Measurements from ENCODE around the gene OR1I1. TPM values are rescaled to one million over a fixed set of nuclear protein-coding genes. Genes with fewer than 3 reads are reported as not detected.

Gene OR1I1
- total RNA-seq, 1 experiment from 2014 or later = not detected

DNA sequence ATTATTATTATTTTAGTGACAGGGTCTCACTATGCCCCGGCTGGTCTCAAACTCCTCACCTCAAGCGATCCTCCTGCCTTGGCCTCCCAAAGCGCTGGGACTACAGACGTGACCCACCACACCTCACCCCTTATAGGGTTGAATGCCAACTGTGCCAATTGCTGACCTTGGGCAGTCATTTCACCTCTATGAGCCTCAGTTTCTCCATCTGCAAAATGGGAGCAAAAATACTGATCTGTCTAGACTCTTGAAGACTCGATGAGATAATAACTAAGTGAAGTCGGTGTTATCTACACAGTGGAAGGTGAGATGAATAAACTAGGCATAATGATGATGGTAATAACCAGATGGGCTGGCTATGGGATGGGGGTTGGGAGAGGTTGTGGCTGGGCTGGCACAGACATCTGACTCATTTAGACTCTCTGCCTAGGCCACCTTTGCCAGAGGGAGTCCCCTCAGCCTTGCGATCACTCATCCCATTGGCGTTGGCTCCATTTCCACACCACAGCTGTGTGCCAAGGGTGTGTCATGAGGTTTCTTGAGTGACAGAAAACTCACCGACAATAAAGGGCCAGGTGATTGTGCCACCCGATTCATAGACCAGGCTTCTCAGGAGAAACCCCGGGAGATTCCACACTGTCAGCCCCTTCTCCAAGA is 33.0 kb upstream of the OR1I1 start, which contains the start of gene CASP14:
CASP14 (plus strand) TSS at position 596 of the 657 bp plus-strand sequence. CDS start 2,772 bp downstream, outside the sequence.
- H3K27me3 ChIP-seq (ENCODE audit: insufficient read depth, low read length) = no peaks in the 10 kb centered on the region
- H3K9ac ChIP-seq (ENCODE audit: extremely low read depth, insufficient read length, low read length) = no peak within 1 kb of the TSS
- no peak within 1 kb of the TSS for H3K4me2 ChIP-seq (ENCODE audit: insufficient read depth, insufficient read length, low read length)
- H4K5ac ChIP-seq (ENCODE audit: insufficient read length, low read depth, low read length) = no peak within 1 kb of the TSS
- Mint-ChIP-seq H3K9me3 (peaks cover 18 to 97% of the 10 kb centered on the region in 2 experiments), H3K4me1 (no peaks in the 10 kb centered on the region), H3K36me3 (ENCODE audit: insufficient read depth in 1 of 3, low read depth in 3 of 3) (peaks cover 0 to 39% (median 8%) of the 10 kb centered on the region in 3 experiments; a peak in 4 of 7 replicates), H3K27ac (no peak within 1 kb of the TSS), H3K4me3 (no peak within 1 kb of the TSS), H3K27me3 (ENCODE audit: low read depth) (peaks cover 3% of the 10 kb centered on the region)
- H2AFZ ChIP-seq (ENCODE audit: low read length) = no peak within 1 kb of the TSS
- no peak within 1 kb of the TSS for H2BK12ac ChIP-seq (ENCODE audit: insufficient read length, low read depth, low read length)
- H3K4ac ChIP-seq (ENCODE audit: low read depth, low read length) = no peak within 1 kb of the TSS
- no peak within 1 kb of the TSS for H4K8ac ChIP-seq (replicated peaks; ENCODE audit: insufficient read length, low read depth, low read length)
- no peak for TF ChIP-seq CTCF (conservative IDR thresholded peaks at IDR 0.05)
- no peak within 1 kb of the TSS for H3K14ac ChIP-seq (ENCODE audit: insufficient read depth, low read length)
- no peak within 1 kb of the TSS for H2BK5ac ChIP-seq (ENCODE audit: insufficient read length, low read length)
- H3K79me1 ChIP-seq (ENCODE audit: insufficient read depth, low read depth, low read length, poor library complexity, severe bottlenecking) = no peaks in the 10 kb centered on the region
- no peak within 1 kb of the TSS for H2BK15ac ChIP-seq (ENCODE audit: low read depth, low read length)
- no peaks in the 10 kb centered on the region for H4K20me1 ChIP-seq (ENCODE audit: control insufficient read depth, insufficient read depth, insufficient read length)
- H3K23me2 ChIP-seq (ENCODE audit: insufficient read length, low read depth, low read length, poor library complexity, severe bottlenecking) = no peaks in the 10 kb centered on the region
- no peaks in the 10 kb centered on the region for H3K79me2 ChIP-seq (ENCODE audit: insufficient read depth, low read length)
- H3K9me3 ChIP-seq (ENCODE audit: control insufficient read depth, low read depth, low read length) = no peaks in the 10 kb centered on the region
- no peak within 1 kb of the TSS for H4K91ac ChIP-seq (ENCODE audit: insufficient read length, low read depth, low read length)
- H2BK20ac ChIP-seq (ENCODE audit: low read depth, low read length, poor library complexity, severe bottlenecking) = no peak within 1 kb of the TSS
- H3K23ac ChIP-seq (ENCODE audit: insufficient read length, low read depth, low read length) = no peak within 1 kb of the TSS
- no peak within 1 kb of the TSS for H3K27ac ChIP-seq (ENCODE audit: insufficient read length, low read depth, low read length)
- H2BK120ac ChIP-seq (ENCODE audit: low read depth, low read length, poor library complexity, severe bottlenecking) = no peak within 1 kb of the TSS
- DNase-seq = no peak
- no peak within 1 kb of the TSS for H3T11ph ChIP-seq (ENCODE audit: low read length)
- H2AK5ac ChIP-seq (ENCODE audit: insufficient read length, low read length) = no peak within 1 kb of the TSS
- no peaks in the 10 kb centered on the region for H3K4me1 ChIP-seq (ENCODE audit: insufficient read depth, low read length)
- no peak within 1 kb of the TSS for H3K56ac ChIP-seq (ENCODE audit: insufficient read length, low read depth, low read length)
- H3K18ac ChIP-seq (ENCODE audit: insufficient read length, low read depth, low read length) = no peak within 1 kb of the TSS
- WGBS (ENCODE audit: extremely low coverage, insufficient read length, low lambda C conversion rate) = no CpG with 5 or more reads among the region's 11 CpGs
